Esophagus squamous epithelium (tissue), 4 donors: ENCODE measurements around the gene CCDC88C.

Source experiments
- CTCF ChIP-seq, 6 experiments: fragments of 450-650 bp in 4 of 6; fragments of 200-600 bp in 2 of 6; sonication (generic) in 2 of 6; IDR thresholded peaks; one replicate each; pipeline ENCODE4 v1.5.1; 2016 to 2019; ENCODE audit warnings: antibody characterized with exemption in 6 of 6, mild to moderate bottlenecking in 4 of 6, moderate library complexity in 4 of 6
- POLR2A ChIP-seq, 4 donors: fragments of 450-650 bp; IDR thresholded peaks; one replicate each; pipeline ENCODE4 v1.6.1; 2017; ENCODE audit warnings: antibody characterized with exemption in 4 of 4, mild to moderate bottlenecking in 4 of 4, moderate library complexity in 3 of 4

GRCh38 chr14:91369628-91370445 is 47.8 kb downstream of the CCDC88C start:
- TF ChIP-seq POLR2A (IDR thresholded peaks at IDR 0.05), result no peak
- peak in 1 of 6 experiments; percentile 27 for TF ChIP-seq CTCF (IDR thresholded peaks at IDR 0.05)
